Glomerular endothelial cell (primary cell): ENCODE results near the gene ITPR1. TPM values are rescaled to one million over a fixed set of nuclear protein-coding genes. Genes with fewer than 3 reads are reported as not detected.

Source experiments
- DNase-seq: peaks from one replicate; pipeline ENCODE4 v3.0.0-alpha.2; 2011; ENCODE audit warnings: low read depth, low spot score; ENCODE audit errors: extremely low read depth
- total RNA-seq: library from RNA; depleted of rRNA; stranded (reverse); fragments of >200 nt; gene quantifications from 2 replicates; pipeline ENCODE4 v1.2.3, GENCODE V29; 2015

The ITPR1 gene
- total RNA-seq, 1 donor from 2014 or later = 12.5 TPM

DNA sequence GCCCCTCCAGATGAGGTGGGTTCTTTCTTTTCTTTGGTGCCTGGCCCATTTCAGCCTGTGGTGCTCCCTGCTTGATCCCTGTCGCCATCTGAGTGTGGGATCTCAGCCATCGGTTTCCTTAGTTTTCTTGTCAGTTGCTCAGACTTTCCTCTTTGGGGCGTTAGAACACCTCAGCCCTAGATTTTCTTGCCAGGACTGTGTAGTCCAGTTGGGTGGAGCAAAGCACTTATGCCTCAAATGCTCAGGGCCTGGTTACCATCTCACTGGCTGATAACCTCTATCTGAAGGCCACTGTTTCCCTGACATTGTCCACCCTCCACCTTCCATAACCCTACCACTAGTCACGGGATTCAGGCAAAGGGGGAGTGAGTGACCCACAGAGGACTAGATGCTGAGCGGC lies 277.4 kb downstream of the ITPR1 start:
- DNase-seq = no peak

DNA sequence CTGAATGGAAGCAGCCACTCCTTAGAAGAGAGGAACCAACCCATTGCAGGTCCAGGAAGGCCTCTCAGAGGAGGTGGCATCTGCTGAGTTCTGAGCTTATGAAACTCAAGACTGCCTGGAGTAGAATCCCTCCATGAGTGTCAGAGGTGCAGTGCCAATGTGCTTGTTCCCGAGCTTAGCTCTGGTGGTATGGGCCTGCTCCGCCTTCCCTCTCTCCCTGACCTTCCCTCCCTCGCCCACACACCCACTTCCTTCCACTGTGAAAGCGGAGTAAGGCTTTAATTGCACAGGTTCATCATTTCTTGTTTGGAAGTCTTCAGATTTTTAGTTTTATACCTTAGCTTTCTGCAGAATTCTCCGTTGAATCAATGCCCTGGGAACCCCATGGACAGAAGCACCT lies 278.1 kb downstream of the ITPR1 start:
- DNase-seq = no peak

DNA sequence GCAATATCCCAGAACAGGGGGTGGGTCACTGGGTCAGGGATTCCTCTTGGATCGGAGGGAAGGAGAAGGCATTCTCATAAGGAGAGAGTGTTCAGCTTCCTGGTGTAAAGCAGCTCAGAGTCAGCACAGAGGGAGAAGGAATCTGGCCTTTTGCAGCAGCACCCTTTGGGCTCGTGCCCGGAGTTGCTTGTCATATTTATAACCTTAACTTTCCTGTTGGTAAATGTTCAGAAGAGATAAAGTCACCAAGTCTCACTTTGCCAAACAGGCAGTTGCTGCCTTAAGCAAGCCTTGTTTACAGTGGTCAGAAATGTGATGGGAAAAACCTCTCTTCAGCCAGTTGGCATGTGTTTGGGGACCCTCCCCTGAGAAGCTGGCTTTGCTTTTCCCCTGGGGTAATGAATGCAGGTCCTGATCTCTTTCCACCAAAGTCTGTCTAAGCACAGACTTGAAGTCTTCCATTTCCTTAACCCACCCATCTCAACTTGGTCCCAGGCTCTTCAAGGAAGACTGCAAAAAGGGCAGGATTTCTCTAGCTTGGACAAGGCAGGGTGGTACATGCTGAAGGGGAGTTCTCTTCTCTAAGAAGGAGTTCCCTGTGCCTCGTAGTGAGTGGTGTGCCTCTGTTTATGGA lies 279.1 kb downstream of the ITPR1 start:
- no peak for DNase-seq

DNA sequence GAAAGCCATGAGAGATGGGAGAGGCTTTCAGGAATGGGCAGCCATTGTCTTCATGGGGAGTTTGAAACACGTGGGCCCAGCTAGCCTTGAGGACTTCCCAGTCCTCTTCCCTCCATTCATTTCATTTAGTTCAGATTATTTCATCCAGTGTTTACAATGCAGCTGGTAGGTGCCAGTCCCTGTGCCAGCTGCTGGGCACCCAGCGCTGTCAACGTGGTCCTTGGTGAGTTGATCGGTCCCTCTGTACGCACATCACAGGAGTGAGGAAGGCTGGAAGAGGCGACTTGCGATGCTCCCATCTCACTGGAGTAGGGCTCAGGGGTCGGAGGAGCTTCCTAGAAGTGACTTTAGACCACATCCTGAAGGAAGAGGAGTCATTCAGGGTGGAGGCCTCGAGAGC lies 279.7 kb downstream of the ITPR1 start:
- no peak for DNase-seq

DNA sequence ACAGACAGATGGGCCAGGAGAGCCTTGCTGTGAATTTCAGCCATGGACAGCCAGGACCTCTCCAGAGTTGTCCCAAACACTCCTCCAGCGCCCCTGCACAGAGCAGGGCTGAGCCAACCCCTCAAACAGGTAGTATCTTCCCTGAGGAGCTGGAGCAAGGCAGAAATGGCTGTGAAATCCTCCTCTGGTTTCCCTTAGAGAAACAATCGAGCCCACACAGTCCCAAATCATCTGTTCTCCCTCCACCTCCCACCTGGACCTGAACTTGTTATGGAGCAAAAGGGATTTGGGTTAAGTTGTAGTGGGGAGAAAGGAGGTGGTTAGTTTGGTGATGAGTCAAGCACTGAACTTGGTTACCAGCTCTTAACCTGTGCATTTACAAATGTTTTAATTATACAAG lies 280.4 kb downstream of the ITPR1 start:
- no peak for DNase-seq

DNA sequence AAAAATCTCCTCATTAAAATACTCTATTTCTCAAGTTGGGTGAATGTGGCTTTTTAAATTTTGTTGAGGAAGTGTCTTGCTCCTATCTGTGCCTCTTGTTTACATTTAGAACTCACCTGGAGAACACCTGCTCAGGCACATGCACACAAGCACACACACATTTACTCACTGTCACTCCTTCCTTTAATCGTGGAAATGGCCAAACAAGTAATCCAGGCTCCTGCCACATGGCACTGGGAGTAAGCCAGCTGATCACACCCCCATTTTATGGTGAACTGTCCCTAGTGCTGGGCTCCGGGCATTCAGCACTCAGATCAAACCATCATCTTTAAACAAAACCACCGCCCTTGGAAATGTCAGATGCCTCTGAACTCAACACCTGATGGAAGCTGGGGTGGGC lies 281.4 kb downstream of the ITPR1 start:
- no peak for DNase-seq

DNA sequence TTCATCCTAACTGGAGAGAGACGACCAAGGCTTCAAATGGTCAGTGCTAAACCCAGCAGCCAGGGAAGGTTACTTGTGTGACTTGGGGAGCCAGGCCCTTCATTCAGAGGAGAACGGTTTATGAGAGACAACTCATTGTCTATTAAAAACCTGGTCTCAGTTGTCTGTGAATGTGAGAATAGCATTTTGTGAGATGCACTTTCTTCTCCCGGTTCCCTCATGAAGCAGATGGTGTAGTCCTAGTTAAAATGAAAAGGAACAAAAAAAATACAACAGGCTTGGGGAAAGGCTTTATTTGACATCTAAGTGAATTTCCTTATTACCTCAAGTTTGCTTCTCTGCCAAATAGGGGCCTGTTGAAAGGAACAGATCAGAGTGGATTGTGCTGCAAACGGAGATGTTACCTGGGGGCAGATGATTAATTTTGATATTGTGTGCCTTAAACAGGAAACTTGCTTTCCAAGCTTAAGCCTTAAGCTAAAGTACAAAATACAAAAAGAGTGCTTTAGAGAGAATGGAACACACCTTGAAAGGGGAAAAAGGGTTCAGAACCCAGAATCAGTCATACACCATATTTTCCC lies 283.3 kb downstream of the ITPR1 start:
- no peak for DNase-seq

DNA sequence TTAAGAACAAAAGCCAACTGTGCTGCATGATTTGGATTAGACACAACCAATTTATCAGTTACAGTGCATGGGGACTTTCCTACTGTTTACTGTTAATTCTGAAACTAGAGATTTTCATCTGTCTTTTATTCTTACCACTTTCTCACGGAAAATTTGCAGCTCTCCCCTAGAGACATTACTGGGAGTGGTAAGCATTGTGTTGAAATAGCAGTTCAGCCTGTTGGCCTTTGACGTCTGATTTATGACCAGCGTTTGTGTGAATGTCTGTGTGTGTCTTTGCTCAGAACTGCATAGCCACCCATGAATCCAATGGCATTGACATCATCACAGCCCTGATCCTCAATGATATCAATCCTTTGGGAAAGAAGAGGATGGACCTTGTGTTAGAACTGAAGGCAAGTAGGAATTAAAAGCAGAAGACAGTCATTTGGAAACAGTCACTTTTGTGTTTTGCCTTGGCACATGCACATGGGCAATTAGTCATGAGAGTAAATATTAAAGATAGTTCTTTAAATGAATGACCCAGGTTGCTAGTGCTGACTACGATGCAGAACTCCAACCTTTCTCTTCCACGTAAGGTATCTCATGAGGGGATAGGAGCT lies 283.9 kb downstream of the ITPR1 start:
- DNase-seq = no peak

DNA sequence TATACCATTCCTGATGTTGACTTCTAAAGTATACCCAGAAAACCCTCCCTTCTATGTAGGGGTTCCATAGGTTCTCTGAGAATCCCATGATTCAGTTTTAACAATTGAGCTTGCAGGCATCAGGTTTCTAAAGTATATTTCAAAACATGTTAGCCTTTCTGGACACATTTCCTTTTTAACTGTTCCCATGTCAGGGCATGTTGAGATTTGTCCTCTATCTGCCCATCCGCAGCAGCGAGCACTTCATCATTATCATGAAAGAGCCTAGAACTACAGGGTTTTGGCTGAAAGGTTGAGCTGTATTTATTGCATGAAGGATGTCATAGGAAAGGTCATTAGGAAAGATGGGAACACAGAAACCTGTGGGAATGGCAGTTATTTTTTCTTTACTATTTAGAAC lies 285.0 kb downstream of the ITPR1 start:
- no peak for DNase-seq

DNA sequence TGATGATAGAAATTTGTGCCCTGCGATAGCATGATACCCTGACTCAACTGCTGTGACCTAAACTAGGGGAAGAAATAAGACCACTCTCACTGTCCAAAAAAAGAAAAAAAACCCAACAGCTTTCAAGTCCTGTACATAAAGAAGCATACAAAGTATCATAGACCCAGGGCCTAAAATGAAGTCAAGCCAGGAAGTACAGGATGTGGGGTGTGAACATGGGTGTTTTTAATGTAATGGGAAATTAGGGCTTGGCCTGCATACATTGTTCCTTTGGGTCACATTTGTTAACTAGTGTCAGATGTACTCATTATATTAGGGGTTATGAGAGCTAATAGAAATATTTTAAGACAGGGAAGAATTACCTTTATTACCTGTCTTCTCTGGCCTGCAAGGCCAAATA lies 285.6 kb downstream of the ITPR1 start:
- DNase-seq = no peak

DNA sequence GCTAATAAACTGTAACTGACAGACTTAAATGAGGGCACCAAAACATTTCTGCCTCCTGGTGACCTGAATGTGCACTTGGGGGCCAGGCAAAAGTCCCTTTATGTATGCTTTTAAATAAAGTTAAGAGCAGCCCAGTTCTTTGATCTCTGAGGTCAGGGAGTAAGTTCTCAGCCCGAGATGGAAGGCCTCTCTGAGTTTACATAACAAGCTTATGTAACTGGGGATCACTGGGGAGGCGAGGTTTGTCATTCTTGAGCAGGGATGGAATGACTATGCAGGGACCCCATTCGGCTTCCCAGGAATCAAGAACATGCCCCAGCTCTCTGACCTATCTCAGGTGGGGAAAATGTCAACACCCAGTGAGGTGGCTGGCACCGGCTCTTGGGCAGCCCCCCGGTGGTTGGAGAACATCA lies 287.4 kb downstream of the ITPR1 start:
- DNase-seq = no peak

DNA sequence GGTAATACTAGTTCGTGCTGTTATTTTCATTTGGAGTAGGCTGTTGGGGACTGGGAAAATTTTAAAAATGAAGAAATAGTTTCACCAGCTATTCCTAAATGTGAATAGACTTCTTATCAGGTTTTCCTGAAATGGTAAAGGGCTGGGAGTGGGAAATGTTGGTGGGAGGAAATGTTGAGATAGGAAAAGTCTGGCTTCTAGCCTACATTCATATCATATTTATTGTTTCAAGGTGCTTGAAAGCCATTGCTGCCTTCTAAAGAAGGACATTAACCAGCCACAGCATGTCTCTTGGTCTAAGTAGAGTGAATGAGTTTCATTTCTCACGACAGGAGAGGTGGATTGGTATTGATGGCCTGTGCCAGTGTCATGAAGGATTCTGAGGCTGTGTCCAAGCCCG lies 288.9 kb downstream of the ITPR1 start:
- DNase-seq = no peak

DNA sequence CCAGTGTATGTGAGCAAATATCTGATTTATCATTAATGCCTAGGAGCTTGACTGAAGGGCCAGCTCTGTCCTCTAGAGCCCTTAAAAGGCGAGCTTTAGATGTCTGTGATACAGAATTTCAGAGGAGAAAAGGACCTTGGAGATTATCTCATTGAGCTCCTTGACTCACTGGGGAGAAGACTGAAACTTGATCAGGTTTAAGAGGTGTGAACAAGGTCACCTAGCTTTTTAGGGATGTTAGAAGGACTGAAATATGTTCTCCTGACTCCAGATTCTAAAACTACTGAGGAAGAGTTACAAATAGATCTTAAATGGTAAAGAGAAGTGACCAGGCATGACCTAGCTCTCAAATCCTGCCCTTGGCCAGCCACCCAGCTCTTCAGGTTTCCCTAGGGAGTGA lies 292.4 kb downstream of the ITPR1 start:
- DNase-seq = no peak

DNA sequence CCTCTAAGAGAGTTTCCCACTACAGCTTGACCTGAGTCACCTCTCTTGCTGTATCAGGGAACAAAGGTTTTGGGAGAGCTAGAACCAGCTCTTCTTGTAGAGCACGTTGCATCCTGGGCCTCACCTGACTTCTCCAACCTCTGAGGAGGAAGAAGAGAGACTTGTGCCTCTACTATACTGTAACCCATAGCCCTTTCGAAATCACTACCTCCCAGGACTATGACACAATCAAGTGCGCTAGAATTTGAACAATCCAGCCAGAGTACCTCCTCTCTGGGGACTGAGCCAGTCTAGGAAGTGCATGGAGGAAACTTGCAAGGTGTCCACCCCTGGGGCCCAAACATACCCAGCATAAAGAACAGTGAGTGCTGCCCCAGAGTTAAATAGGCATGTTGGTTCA lies 293.3 kb downstream of the ITPR1 start:
- DNase-seq = no peak

DNA sequence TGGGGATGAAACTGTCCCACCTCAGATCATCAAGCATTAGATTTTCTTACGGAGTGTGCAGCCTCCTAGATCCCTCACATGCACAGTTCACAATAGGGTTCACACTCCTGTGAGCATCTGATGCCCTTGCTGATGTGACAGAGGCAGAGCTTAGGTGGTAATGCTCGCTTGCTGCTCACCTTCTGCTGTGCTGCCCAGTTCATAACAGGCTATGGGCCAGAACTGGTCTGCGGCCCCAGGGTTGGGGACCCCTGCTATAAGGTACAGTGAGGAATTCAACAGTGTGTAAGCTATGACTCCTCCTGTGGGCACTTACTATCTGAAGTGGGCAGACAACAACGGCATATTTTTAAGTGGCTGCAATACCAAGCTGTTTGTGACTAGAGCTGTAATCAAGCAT lies 298.2 kb downstream of the ITPR1 start:
- DNase-seq = no peak

DNA sequence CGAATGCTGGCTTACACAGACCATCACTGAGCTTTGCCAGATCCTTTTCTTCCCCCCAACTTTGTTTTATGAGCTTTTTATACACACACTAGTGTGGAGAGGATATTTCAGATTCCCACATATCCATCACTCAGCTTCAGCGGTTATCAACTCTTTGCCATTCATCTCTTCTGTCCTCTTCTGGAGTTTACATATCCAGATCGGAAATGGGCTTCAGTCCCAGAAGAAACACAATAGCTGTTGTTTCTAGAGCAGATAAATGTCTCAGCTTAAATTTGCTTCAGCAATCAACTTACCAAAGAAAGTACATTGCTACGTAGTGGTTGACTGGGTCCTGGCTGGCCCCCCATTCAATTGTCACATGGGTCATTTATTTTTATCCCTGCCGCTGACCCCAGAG lies 300.2 kb downstream of the ITPR1 start:
- DNase-seq = no peak

DNA sequence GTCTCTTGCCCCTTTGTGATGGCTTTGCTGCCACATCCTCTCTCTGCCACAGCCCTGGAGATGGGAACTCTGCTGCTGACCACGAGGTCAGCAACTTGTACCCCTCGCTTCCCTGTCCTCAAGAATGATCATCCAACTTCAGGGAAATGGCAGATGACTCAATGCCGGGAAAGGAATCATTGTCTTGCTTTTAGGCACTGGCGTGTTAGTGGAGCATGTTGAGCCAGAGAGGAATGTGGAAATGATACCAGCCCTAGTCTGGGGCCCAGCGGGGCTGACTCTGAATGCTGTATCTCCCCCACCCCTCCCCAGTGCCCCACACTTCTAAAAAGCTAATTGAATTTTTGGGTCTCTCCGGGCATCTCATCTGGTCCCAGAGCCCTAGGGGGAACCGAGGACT lies 301.2 kb downstream of the ITPR1 start:
- no peak for DNase-seq

DNA sequence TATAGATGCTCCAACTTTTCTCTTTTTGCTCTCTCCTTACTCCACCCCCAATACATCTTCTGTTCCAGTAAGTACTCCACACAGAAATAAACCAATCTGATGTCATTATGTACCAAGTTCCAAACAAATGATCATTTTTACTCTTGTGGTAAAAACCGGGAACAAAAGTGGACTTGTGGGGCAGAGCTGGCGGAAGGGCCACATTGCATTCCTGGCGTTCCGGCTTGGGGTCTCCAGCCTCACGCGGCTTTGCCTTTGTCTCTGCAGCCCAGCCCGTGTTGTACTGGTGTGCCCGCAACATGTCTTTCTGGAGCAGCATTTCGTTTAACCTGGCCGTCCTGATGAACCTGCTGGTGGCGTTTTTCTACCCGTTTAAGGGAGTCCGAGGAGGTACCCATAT lies 301.6 kb downstream of the ITPR1 start:
- no peak for DNase-seq

DNA sequence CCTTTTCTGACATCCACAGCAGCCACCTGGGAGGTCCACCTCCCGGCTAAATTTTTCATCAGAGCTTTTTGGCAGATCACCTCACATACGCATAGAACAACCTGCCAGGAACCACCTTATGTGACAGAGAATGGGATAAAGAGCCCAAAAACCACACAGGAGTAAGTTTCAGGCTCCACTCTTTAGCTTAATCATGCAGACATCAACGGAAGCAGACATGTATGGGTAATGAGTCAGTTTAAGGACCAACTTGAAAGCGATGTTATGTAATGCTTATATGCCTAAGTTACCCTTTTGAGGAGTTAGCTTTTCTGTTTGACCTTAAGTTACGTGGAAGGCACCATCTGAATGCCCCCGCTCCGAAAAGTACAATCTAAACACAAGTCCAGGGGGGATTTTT lies 302.8 kb downstream of the ITPR1 start:
- no peak for DNase-seq

DNA sequence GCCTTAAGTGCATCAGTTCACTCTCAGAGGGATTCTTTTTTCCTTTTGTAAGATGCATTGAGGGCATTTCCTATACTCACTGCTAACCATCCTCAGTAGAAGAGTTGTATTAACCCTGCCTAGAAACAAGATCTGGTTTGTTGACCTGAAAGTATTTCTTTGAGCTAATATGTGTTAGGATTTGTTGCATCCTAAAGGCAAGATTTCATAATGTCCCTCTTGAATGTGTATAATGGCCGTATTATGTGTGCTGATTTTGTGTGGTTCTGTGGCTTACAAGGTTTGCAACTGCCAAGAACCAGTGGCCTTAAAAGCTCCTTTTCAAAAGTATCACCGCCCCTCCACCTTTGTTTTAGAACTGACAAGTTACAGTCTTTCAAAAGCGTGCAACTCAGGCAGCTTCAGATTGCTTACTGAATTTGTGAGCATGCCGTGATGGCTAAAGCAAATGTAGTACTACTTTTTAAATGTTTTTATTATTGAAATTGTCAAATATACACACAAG lies 304.1 kb downstream of the ITPR1 start:
- no peak for DNase-seq

DNA sequence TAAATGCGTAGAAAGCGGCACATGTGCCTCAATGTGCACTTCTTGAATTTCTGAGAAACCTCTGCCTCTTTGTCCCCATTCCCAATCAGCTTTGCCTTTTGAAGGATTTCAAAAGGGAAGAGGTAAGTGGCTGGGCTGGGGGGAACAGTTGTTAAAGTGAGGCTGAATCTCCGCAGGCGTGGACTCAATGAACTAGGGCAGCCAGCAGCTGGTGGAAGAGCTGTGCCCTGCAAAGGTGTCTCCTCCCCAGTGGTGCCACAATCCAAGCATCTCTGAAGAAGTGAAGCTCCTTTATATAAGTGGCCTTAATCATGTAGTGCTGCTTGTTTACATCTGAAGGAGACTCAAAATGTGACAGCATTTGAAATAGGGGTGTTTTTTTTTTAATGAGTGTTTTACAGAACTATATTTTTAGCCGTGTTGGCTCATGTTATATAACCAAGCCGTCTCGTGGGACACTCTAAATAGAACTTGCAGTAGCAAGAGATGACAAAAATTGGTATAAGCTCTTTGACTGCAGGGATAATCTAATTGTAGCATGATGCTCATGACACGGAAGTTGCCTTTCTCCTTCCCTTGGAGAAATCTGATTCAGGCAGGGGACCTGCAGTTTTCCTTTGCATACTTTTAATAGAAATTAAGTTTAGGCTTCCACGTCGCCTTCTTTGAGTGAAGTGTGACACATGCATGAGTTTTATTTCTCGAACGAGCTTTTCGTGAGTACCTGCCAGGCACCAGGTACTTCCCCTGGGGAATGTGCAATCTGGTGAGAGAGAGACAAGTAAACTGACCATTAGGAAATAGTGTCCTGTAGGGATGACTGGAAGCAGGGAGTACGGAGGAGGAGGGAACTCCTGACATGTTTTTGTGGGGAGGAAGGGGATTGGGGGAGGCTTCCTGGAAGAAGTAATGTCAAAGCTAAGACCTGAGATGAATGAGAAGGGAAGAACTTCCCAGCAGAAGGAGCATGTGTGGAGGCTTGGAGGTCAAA lies 306.4 kb downstream of the ITPR1 start:
- no peak for DNase-seq
